GM23338 (cell line): ENCODE results near the gene AKT2. TPM values are rescaled to one million over a fixed set of nuclear protein-coding genes. Genes with fewer than 3 reads are reported as not detected.
A peak's percentile ranks its signal among the peaks of the same experiment; 100 is the strongest.

Experiments
- ATAC-seq: fragments of 200-7000 bp; cut with Tn5 transposase; 3 replicates; pipeline ENCODE4 v1.9.1; 2020
- DNase-seq: peaks from one replicate; pipeline ENCODE4 v3.0.0-alpha.2; 2015; ENCODE audit warnings: low spot score
- H2AFZ ChIP-seq: fragments of 200-600 bp; sonication (generic); 2 replicates; pipeline ENCODE4 v1.8.0; 2016; ENCODE audit warnings: antibody characterized with exemption, mild to moderate bottlenecking, moderate library complexity
- H3F3A ChIP-seq: fragments of 200-600 bp; sonication (generic); replicated peaks from 2 replicates; pipeline ENCODE4 v1.8.0; 2017; ENCODE audit warnings: antibody characterized with exemption, mixed run types, low read depth
- H3K27ac ChIP-seq: fragments of 200-600 bp; sonication (generic); 2 replicates; pipeline ENCODE4 v1.6.1; 2016; ENCODE audit warnings: low read depth
- H3K27me3 ChIP-seq: fragments of 200-600 bp; sonication (generic); 2 replicates; pipeline ENCODE4 v1.8.0; 2016; ENCODE audit warnings: mild to moderate bottlenecking, mixed run types, moderate library complexity; ENCODE audit not compliant: insufficient read depth
- H3K36me3 ChIP-seq: fragments of 200-600 bp; sonication (generic); 2 replicates; pipeline ENCODE4 v1.8.0; 2016; ENCODE audit warnings: mild to moderate bottlenecking; ENCODE audit not compliant: insufficient read depth
- H3K4me1 ChIP-seq: fragments of 200-600 bp; sonication (generic); 2 replicates; pipeline ENCODE4 v1.8.0; 2016; ENCODE audit warnings: mild to moderate bottlenecking, moderate library complexity; ENCODE audit not compliant: insufficient read depth
- H3K4me2 ChIP-seq: fragments of 200-600 bp; sonication (generic); 2 replicates; pipeline ENCODE4 v1.7.1; 2017; ENCODE audit warnings: mixed run types
- H3K4me3 ChIP-seq: fragments of 200-600 bp; sonication (generic); 2 replicates; pipeline ENCODE4 v1.6.1; 2016; ENCODE audit warnings: mixed run types
- H3K79me2 ChIP-seq: fragments of 200-600 bp; sonication (generic); replicated peaks from 2 replicates; pipeline ENCODE4 v1.8.0; 2017; ENCODE audit warnings: mild to moderate bottlenecking; ENCODE audit not compliant: insufficient read depth
- H3K9me2 ChIP-seq: fragments of 200-600 bp; sonication (generic); 2 replicates; pipeline ENCODE4 v1.8.0; 2017; ENCODE audit not compliant: insufficient read depth
- H4K20me1 ChIP-seq: fragments of 200-600 bp; sonication (generic); replicated peaks from 2 replicates; pipeline ENCODE4 v1.8.0; 2017; ENCODE audit warnings: mild to moderate bottlenecking; ENCODE audit not compliant: insufficient read depth
- H3K27ac Mint-ChIP-seq: 2 replicates; pipeline ENCODE4 v1.8.0; 2020; ENCODE audit warnings: inconsistent platforms, mild to moderate bottlenecking, moderate library complexity, mixed read lengths
- H3K27me3 Mint-ChIP-seq: 3 replicates; pipeline ENCODE4 v1.8.0; 2022; ENCODE audit warnings: low read depth, mild to moderate bottlenecking, moderate library complexity, mixed read lengths, inconsistent platforms; ENCODE audit not compliant: insufficient read depth, poor library complexity
- H3K36me3 Mint-ChIP-seq: 3 replicates; pipeline ENCODE4 v1.8.0; 2021; ENCODE audit warnings: low read depth, mild to moderate bottlenecking, inconsistent platforms, moderate library complexity, mixed read lengths
- H3K4me1 Mint-ChIP-seq: 3 replicates; pipeline ENCODE4 v1.8.0; 2020; ENCODE audit warnings: mild to moderate bottlenecking, inconsistent platforms, mixed read lengths
- H3K4me3 Mint-ChIP-seq: 3 replicates; pipeline ENCODE4 v1.8.0; 2021; ENCODE audit warnings: moderate library complexity, mild to moderate bottlenecking, inconsistent platforms, mixed read lengths
- H3K9me3 Mint-ChIP-seq: 3 replicates; pipeline ENCODE4 v1.8.0; 2020; ENCODE audit warnings: moderate library complexity, mild to moderate bottlenecking, inconsistent platforms, mixed read lengths
- CREB1 ChIP-seq: fragments of 250-450 bp; sonication (Bioruptor Pico); IDR thresholded peaks from 2 replicates; pipeline ENCODE4 v1.5.0; 2020; ENCODE audit warnings: low read depth, mild to moderate bottlenecking, moderate library complexity
- EZH2 ChIP-seq: fragments of 200-600 bp; sonication (generic); IDR thresholded peaks from one replicate; pipeline ENCODE4 v1.8.0; 2017; ENCODE audit warnings: antibody characterized with exemption, mild to moderate bottlenecking, low read depth; ENCODE audit not compliant: unreplicated experiment
- EZH2phosphoT487 ChIP-seq: fragments of 200-600 bp; sonication (generic); IDR thresholded peaks from one replicate; pipeline ENCODE4 v1.8.1; 2018; ENCODE audit warnings: antibody characterized with exemption; ENCODE audit not compliant: unreplicated experiment
- JUNB ChIP-seq: IDR thresholded peaks from one replicate; pipeline ENCODE4 v1.6.1; 2016; ENCODE audit warnings: antibody characterized with exemption; ENCODE audit not compliant: unreplicated experiment
- POLR2AphosphoS5 ChIP-seq: IDR thresholded peaks from 2 replicates; pipeline ENCODE4 v1.6.1; 2016; ENCODE audit warnings: antibody characterized with exemption, low read depth
- STAT1 ChIP-seq: IDR thresholded peaks from one replicate; pipeline ENCODE4 v1.6.1; 2016; ENCODE audit warnings: antibody characterized with exemption; ENCODE audit not compliant: unreplicated experiment
- ZNF331 ChIP-seq: fragments of 250-450 bp; sonication (Bioruptor Pico); IDR thresholded peaks from 2 replicates; pipeline ENCODE4 v1.5.0; 2020; ENCODE audit warnings: low read depth, mild to moderate bottlenecking, moderate library complexity
- polyA plus RNA-seq: library from polyadenylated mRNA; unstranded; fragments of >200 nt; fragmentation: Nextera tagmentation; extraction: Ambion mirVana; gene quantifications from 2 replicates; pipeline ENCODE4 v1.2.1, GENCODE V29; 2016
- total RNA-seq: library from RNA; depleted of rRNA; stranded (reverse); fragments of >200 nt; shearing (Covaris generic); gene quantifications from 2 replicates; pipeline ENCODE4 v1.2.3, GENCODE V29; 2014
- TF ChIP-seq, protein P1 (sequence below): IDR thresholded peaks from one replicate; pipeline ENCODE4 v1.6.1; 2018; ENCODE audit warnings: antibody characterized with exemption; ENCODE audit not compliant: unreplicated experiment
- TF ChIP-seq, protein P2 (sequence below), 2 experiments: fragments of 200-600 bp in 1 of 2; sonication (generic) in 1 of 2; conservative IDR thresholded peaks; 2 replicates each; pipeline versions ENCODE4 v1.5.1 to v1.6.1; 2016 to 2017; ENCODE audit warnings: antibody characterized with exemption in 2 of 2, low read depth in 2 of 2, mild to moderate bottlenecking in 2 of 2, moderate library complexity in 1 of 2

AKT2 gene
- total and polyA plus RNA-seq, 2 experiments from 2014 or later: 17.6 to 123 TPM

DNA sequence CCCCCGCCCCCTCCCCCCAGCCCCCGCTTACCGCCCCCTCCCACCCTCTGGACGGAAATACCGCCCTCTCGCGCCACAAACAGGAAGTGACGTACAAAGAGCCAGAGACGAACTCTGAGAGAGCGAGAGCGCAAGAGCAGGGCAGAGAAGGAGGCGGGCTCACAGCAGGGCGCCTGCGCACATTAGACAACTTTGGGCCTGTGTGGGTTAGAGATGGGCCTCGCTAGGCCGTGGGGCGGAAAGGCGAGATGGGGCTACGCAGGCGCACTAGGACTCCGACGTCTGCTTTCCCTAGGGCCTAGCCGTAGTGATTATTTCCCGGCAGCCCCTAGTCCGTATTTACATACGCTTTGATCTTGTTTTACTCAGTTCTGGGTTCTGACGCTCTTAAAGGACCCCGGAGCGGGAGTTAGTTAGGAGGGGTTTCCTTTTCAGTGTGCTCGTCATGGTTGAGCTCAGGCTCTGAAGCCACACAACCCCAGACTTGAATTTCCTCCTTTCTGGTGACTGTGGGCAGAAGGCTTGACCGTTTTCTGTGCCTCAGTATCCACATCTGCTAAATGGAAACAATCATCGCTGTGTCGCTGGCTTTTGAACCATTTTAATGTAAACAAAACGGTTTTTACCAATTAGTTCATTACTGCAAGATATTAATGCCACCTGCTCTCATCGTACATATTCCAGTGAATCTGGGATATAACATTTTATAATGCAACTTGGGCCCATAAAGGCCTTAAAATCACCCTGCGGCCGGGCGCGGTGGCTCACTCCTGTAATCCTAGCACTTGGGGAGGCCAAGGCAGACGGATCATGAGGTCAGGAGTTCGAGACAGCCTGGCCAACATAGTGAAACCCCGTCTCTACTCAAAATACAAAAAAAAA, 449 bp upstream of the AKT2 start:
- peaks cover 15% of the 10 kb centered on the region for H3K27me3 Mint-ChIP-seq
- peak overlapping the region; percentile 87 for H3K4me3 Mint-ChIP-seq

DNA sequence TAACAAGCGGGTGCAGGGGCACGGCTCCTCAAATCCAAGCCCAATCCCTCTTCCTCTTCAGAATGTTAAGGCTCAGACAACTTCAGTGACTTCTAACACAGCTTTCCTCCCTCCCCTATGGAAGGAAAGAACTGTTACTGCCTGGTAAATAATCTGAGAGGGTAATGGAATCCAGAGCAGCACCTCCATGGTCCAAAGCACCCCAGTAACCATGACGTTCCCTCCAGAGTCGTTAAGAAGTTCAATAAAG, 969 bp downstream of the AKT2 start:
- peak overlapping the region; percentile 98 for H3K4me3 ChIP-seq
- Mint-ChIP-seq H3K4me1 (peaks cover 48% of the 10 kb centered on the region), H3K36me3 (no peaks in the 10 kb centered on the region), H3K4me3 (peak overlapping the region; percentile 92), H3K27me3 (peaks cover 15% of the 10 kb centered on the region), H3K27ac (peak overlapping the region; percentile 96), H3K9me3 (peaks cover 3% of the 10 kb centered on the region; the same call in 2 of the 3 replicates)
- peak overlapping the region; percentile 91; the same call in 1 of the 2 replicates for H2AFZ ChIP-seq
- ATAC-seq: no peak
- no peaks in the 10 kb centered on the region for H3K36me3 ChIP-seq
- no peaks in the 10 kb centered on the region for H4K20me1 ChIP-seq
- H3F3A ChIP-seq: peaks cover 12% of the 10 kb centered on the region
- peaks cover 14% of the 10 kb centered on the region for H3K4me1 ChIP-seq
- peak overlapping the region; percentile 98 for H3K4me2 ChIP-seq
- H3K27me3 ChIP-seq: no peaks in the 10 kb centered on the region
- no peak for DNase-seq
- peak overlapping the region; percentile 93 for H3K27ac ChIP-seq
- H3K9me2 ChIP-seq: no peaks in the 10 kb centered on the region
- peaks cover 55% of the 10 kb centered on the region for H3K79me2 ChIP-seq
- TF ChIP-seq, protein P1, sequence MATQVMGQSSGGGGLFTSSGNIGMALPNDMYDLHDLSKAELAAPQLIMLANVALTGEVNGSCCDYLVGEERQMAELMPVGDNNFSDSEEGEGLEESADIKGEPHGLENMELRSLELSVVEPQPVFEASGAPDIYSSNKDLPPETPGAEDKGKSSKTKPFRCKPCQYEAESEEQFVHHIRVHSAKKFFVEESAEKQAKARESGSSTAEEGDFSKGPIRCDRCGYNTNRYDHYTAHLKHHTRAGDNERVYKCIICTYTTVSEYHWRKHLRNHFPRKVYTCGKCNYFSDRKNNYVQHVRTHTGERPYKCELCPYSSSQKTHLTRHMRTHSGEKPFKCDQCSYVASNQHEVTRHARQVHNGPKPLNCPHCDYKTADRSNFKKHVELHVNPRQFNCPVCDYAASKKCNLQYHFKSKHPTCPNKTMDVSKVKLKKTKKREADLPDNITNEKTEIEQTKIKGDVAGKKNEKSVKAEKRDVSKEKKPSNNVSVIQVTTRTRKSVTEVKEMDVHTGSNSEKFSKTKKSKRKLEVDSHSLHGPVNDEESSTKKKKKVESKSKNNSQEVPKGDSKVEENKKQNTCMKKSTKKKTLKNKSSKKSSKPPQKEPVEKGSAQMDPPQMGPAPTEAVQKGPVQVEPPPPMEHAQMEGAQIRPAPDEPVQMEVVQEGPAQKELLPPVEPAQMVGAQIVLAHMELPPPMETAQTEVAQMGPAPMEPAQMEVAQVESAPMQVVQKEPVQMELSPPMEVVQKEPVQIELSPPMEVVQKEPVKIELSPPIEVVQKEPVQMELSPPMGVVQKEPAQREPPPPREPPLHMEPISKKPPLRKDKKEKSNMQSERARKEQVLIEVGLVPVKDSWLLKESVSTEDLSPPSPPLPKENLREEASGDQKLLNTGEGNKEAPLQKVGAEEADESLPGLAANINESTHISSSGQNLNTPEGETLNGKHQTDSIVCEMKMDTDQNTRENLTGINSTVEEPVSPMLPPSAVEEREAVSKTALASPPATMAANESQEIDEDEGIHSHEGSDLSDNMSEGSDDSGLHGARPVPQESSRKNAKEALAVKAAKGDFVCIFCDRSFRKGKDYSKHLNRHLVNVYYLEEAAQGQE: no peak
- TF ChIP-seq POLR2AphosphoS5: no peak
- no peak for TF ChIP-seq EZH2phosphoT487
- no peak for TF ChIP-seq ZNF331 (CRISPR knock-in tag)

More for the DNA sequence above, 449 bp upstream of the AKT2 start:
- peak overlapping the region; percentile 88 for H3K27ac ChIP-seq
- H2AFZ ChIP-seq: no peak overlapping the region
- ATAC-seq (peak; percentile 83), DNase-seq (peak; percentile 99)
- no peaks in the 10 kb centered on the region for H3K36me3 ChIP-seq
- H3K4me1 ChIP-seq: peaks cover 12% of the 10 kb centered on the region
- peak overlapping the region; percentile 98 for H3K4me3 ChIP-seq
- H3K79me2 ChIP-seq: peaks cover 41% of the 10 kb centered on the region
- no peaks in the 10 kb centered on the region for H3K9me2 ChIP-seq
- no peaks in the 10 kb centered on the region for H3K27me3 ChIP-seq
- peaks cover 12% of the 10 kb centered on the region for H3F3A ChIP-seq
- H4K20me1 ChIP-seq: no peaks in the 10 kb centered on the region
- peaks cover 39% of the 10 kb centered on the region for H3K4me1 Mint-ChIP-seq
- H3K36me3 Mint-ChIP-seq: no peaks in the 10 kb centered on the region
- peak overlapping the region; percentile 70 for H3K4me2 ChIP-seq
- peak overlapping the region; percentile 100 for H3K27ac Mint-ChIP-seq
- H3K9me3 Mint-ChIP-seq: peaks cover 3% of the 10 kb centered on the region; the same call in 2 of the 3 replicates
- TF ChIP-seq CREB1 (CRISPR knock-in tag): peak; percentile 75
- TF ChIP-seq ZNF331 (CRISPR knock-in tag): no peak
- TF ChIP-seq, protein P2, sequence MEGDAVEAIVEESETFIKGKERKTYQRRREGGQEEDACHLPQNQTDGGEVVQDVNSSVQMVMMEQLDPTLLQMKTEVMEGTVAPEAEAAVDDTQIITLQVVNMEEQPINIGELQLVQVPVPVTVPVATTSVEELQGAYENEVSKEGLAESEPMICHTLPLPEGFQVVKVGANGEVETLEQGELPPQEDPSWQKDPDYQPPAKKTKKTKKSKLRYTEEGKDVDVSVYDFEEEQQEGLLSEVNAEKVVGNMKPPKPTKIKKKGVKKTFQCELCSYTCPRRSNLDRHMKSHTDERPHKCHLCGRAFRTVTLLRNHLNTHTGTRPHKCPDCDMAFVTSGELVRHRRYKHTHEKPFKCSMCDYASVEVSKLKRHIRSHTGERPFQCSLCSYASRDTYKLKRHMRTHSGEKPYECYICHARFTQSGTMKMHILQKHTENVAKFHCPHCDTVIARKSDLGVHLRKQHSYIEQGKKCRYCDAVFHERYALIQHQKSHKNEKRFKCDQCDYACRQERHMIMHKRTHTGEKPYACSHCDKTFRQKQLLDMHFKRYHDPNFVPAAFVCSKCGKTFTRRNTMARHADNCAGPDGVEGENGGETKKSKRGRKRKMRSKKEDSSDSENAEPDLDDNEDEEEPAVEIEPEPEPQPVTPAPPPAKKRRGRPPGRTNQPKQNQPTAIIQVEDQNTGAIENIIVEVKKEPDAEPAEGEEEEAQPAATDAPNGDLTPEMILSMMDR (conservative IDR thresholded peaks at IDR 0.05; ENCODE audit: low read depth in 2 of 2): no peak
- TF ChIP-seq EZH2phosphoT487: no peak
- no peak for TF ChIP-seq STAT1
- no peak for TF ChIP-seq JUNB
- peak; percentile 50 for TF ChIP-seq POLR2AphosphoS5
- TF ChIP-seq EZH2: no peak
- TF ChIP-seq, protein P1: no peak
